B cell (primary cell): ENCODE results near the gene CTIF. TPM values are rescaled to one million over a fixed set of nuclear protein-coding genes. Genes with fewer than 3 reads are reported as not detected.

Experiments
- ATAC-seq: fragments of 200-7000 bp; cut with Tn5 transposase; one replicate; pipeline ENCODE4 v1.10.0; 2021; ENCODE audit warnings: low read depth, mild to moderate bottlenecking, moderate number of reproducible peaks, moderate library complexity
- CTCF ChIA-PET: fragments of 350-600 bp; sonication (Branson Sonifier 250); formaldehyde crosslinking; loops from one replicate; lab custom pipeline; 2021; ENCODE audit warnings: antibody characterized with exemption, inconsistent platforms; lab: Charles Lee
- POLR2A ChIA-PET: fragments of 350-600 bp; sonication (Branson Sonifier 250); formaldehyde crosslinking; loops from one replicate; lab custom pipeline; 2021; ENCODE audit warnings: antibody characterized with exemption; lab: Charles Lee
- DNase-seq: peaks from one replicate; pipeline ENCODE4 v3.0.0; 2013
- H2AFZ ChIP-seq: 2 replicates; pipeline ENCODE4 v1.6.1; 2012; ENCODE audit warnings: mild to moderate bottlenecking, low read depth, low read length; ENCODE audit not compliant: insufficient read depth, poor library complexity, severe bottlenecking
- H3K27ac ChIP-seq, 2 donors: 1 replicate in 1 of 2; 2 replicates in 1 of 2; pipeline ENCODE4 v1.5.1; 2012 to 2013; ENCODE audit warnings: low read length in 2 of 2, mild to moderate bottlenecking in 2 of 2, moderate library complexity in 1 of 2
- H3K27me3 ChIP-seq, 4 experiments: fragments of 200-600 bp in 1 of 4; sonication (generic) in 1 of 4; replicated peaks in 1 of 4; 1 replicate in 2 of 4; 2 replicates in 2 of 4; pipeline versions ENCODE4 v1.6.1 to v1.7.0; 2013 to 2016; ENCODE audit warnings: low read length in 3 of 4, mild to moderate bottlenecking in 2 of 4, mixed read lengths in 1 of 4, moderate library complexity in 1 of 4; ENCODE audit not compliant: insufficient read depth in 4 of 4, control insufficient read depth in 3 of 4; ENCODE audit errors: control extremely low read depth in 1 of 4
- H3K36me3 ChIP-seq, 2 experiments: replicated peaks in 1 of 2; 1 replicate in 1 of 2; 2 replicates in 1 of 2; pipeline versions ENCODE4 v1.6.1 to v1.7.1; 2013; ENCODE audit warnings: low read length in 1 of 2; ENCODE audit not compliant: insufficient read depth in 2 of 2, control insufficient read depth in 1 of 2; ENCODE audit errors: control extremely low read depth in 1 of 2, extremely low read depth in 1 of 2
- H3K4me1 ChIP-seq, 2 donors: fragments of 200-600 bp in 1 of 2; sonication (generic) in 1 of 2; 1 replicate in 1 of 2; 2 replicates in 1 of 2; pipeline versions ENCODE4 v1.5.1 to v1.6.1; 2013 to 2017; ENCODE audit warnings: low read length in 2 of 2; ENCODE audit not compliant: control insufficient read depth in 2 of 2, insufficient read depth in 2 of 2
- H3K4me2 ChIP-seq: replicated peaks from 2 replicates; pipeline ENCODE3; 2012; ENCODE audit warnings: mild to moderate bottlenecking, low read depth, low read length; ENCODE audit not compliant: poor library complexity, severe bottlenecking
- H3K4me3 ChIP-seq, 5 experiments: fragments of 200-600 bp in 1 of 5; sonication (generic) in 1 of 5; 1 replicate in 3 of 5; 2 replicates in 2 of 5; pipeline versions ENCODE4 v1.5.1 to v1.7.0; 2011 to 2016; ENCODE audit warnings: low read length in 4 of 5, mild to moderate bottlenecking in 4 of 5, low read depth in 2 of 5, control low read depth in 1 of 5, moderate library complexity in 1 of 5; ENCODE audit not compliant: insufficient read depth in 1 of 5; ENCODE audit errors: control extremely low read depth in 1 of 5, extremely low read depth in 1 of 5
- H3K79me2 ChIP-seq: fragments of 200-600 bp; sonication (generic); one replicate; pipeline ENCODE4 v1.6.0; 2016; ENCODE audit warnings: low read length; ENCODE audit not compliant: control insufficient read depth, insufficient read depth
- H3K9ac ChIP-seq: fragments of 200-600 bp; sonication (generic); 2 replicates; pipeline ENCODE4 v1.6.1; 2017; ENCODE audit warnings: mild to moderate bottlenecking, low read length, moderate library complexity
- H3K9me3 ChIP-seq, 3 donors: one replicate each; pipeline versions ENCODE4 v1.6.1 to v1.7.1; 2013; ENCODE audit warnings: low read length in 2 of 3; ENCODE audit not compliant: control insufficient read depth in 2 of 3, insufficient read depth in 1 of 3; ENCODE audit errors: control extremely low read depth in 1 of 3
- H4K20me1 ChIP-seq: 2 replicates; pipeline ENCODE4 v1.6.0; 2012; ENCODE audit warnings: mild to moderate bottlenecking, low read length; ENCODE audit not compliant: insufficient read depth, control insufficient read depth, poor library complexity, severe bottlenecking
- H3K27ac Mint-ChIP-seq: one replicate; pipeline ENCODE4 v1.8.0; 2021; ENCODE audit warnings: mixed read lengths
- H3K27me3 Mint-ChIP-seq: one replicate; pipeline ENCODE4 v1.8.0; 2021; ENCODE audit warnings: mixed read lengths
- H3K4me1 Mint-ChIP-seq: one replicate; pipeline ENCODE4 v1.8.0; 2021; ENCODE audit warnings: mixed read lengths
- H3K4me3 Mint-ChIP-seq: one replicate; pipeline ENCODE4 v1.8.0; 2021; ENCODE audit warnings: mixed read lengths
- H3K9me3 Mint-ChIP-seq: one replicate; pipeline ENCODE4 v1.8.0; 2022; ENCODE audit warnings: mixed read lengths; ENCODE audit not compliant: insufficient read depth
- CTCF ChIP-seq: fragments of 200-600 bp; IDR thresholded peaks from one replicate; pipeline ENCODE4 v1.8.0; 2022; ENCODE audit warnings: antibody characterized with exemption, mild to moderate bottlenecking
- EZH2 ChIP-seq: IDR thresholded peaks from 2 replicates; pipeline ENCODE4 v1.6.1; 2012; ENCODE audit warnings: borderline replicate concordance, low read depth, mild to moderate bottlenecking, moderate library complexity, low read length; ENCODE audit not compliant: insufficient read depth, poor library complexity, severe bottlenecking
- WGBS: methylation state at CpG from one replicate; pipeline ENCODE4 v1.1.5; 2013; ENCODE audit warnings: missing lambda C conversion rate; ENCODE audit not compliant: insufficient coverage; 5-methylcytosine and 5-hydroxymethylcytosine counted together
- intact Hi-C: fragments of 100-400 bp; cut with micrococcal nuclease; formaldehyde crosslinking; loops from one replicate; pipeline ENCODE4 v1.10.0; 2022
- polyA plus RNA-seq: library from polyadenylated mRNA; depleted of rRNA; stranded (reverse); fragments of >200 nt; gene quantifications from 2 replicates; pipeline ENCODE4 v1.2.3, GENCODE V29; 2012
- total RNA-seq, 2 donors: library from RNA; stranded (reverse); fragments of 120-200 nt in 1 of 2; gene quantifications; 1 replicate in 1 of 2; 2 replicates in 1 of 2; pipeline versions ENCODE4 v1.2.3 to v1.2.4, GENCODE V29; 2013 to 2022

CTIF gene
- total and polyA plus RNA-seq, 2 donors (not counting 1 experiment from before 2014, with no cell fraction given), result 3.6 to 16.2 TPM

GRCh38 chr18:48698707-48699106 lies 159.9 kb downstream of the CTIF start:
- H3K4me1 Mint-ChIP-seq, result peaks cover 13% of the 10 kb centered on the region
- no peak for DNase-seq
- no peak overlapping the region for H3K9ac ChIP-seq
- no peaks in the 10 kb centered on the region for H3K27me3 Mint-ChIP-seq
- POLR2A ChIA-PET, result no interaction called here
- intact Hi-C loops, result no loop called here
- no peaks in the 10 kb centered on the region for H4K20me1 ChIP-seq
- no peak overlapping the region for H2AFZ ChIP-seq
- H3K4me2 ChIP-seq, result no peak overlapping the region
- H3K79me2 ChIP-seq, result no peaks in the 10 kb centered on the region
- CTCF ChIA-PET, result interaction anchor here (1.3 kb wide), 1 partner anchor 13 kb away, joined by 6 read pairs; no protein-coding TSS in a partner anchor
- H3K9me3 Mint-ChIP-seq, result no peaks in the 10 kb centered on the region
- H3K27ac ChIP-seq, result no peak overlapping the region
- H3K4me3 ChIP-seq, result no peak overlapping the region
- WGBS, result 27% methylated on average over 5 of the region's 5 CpGs
- peak; percentile 31 for ATAC-seq
- no peak overlapping the region for H3K4me3 Mint-ChIP-seq
- TF ChIP-seq EZH2 (no peak), CTCF (no peak)
- H3K9me3 ChIP-seq, result no peaks in the 10 kb centered on the region
- no peaks in the 10 kb centered on the region for H3K36me3 ChIP-seq
- no peaks in the 10 kb centered on the region for H3K27me3 ChIP-seq
- peaks cover 3 to 6% of the 10 kb centered on the region in 2 donors for H3K4me1 ChIP-seq
- H3K27ac Mint-ChIP-seq, result no peak overlapping the region

- Histone ChIP-seq H3K36me3 (no peaks in the 10 kb centered on the region), H3K4me3 (no peak overlapping the region), H3K79me2 (no peaks in the 10 kb centered on the region), H3K27me3 (no peaks in the 10 kb centered on the region), H3K9ac (no peak overlapping the region), H3K4me1 (peaks cover 3 to 6% of the 10 kb centered on the region in 2 donors), H3K4me2 (no peak overlapping the region), H4K20me1 (no peaks in the 10 kb centered on the region), H2AFZ (no peak overlapping the region), H3K9me3 (no peaks in the 10 kb centered on the region), H3K27ac (no peak overlapping the region)
- no peaks in the 10 kb centered on the region for H3K9me3 Mint-ChIP-seq
- H3K27ac Mint-ChIP-seq, result no peak overlapping the region
- intact Hi-C loops, result no loop called here
- H3K4me1 Mint-ChIP-seq, result peaks cover 13% of the 10 kb centered on the region
- TF ChIP-seq EZH2 (no peak), CTCF (no peak)
- DNase-seq (no peak), ATAC-seq (no peak)
- no peak overlapping the region for H3K4me3 Mint-ChIP-seq
- ChIA-PET POLR2A (no interaction called here), CTCF (no interaction called here)
- no peaks in the 10 kb centered on the region for H3K27me3 Mint-ChIP-seq
- 98% methylated on average over 5 of the region's 7 CpGs for WGBS
Observed at GRCh38 chr18:48699761-48700160, 160.9 kb downstream of the CTIF start.
